Right ventricle myocardium superior (tissue), 1 donor: ENCODE data around the gene CRB3. TPM values are rescaled to one million over a fixed set of nuclear protein-coding genes. Genes with fewer than 3 reads are reported as not detected.
"Not testable (repeated sequence)": the region's sequence is repeated elsewhere in the genome, so short reads cannot be mapped to it uniquely, and the experiment has no call there.

Source experiments
- ATAC-seq: fragments of 200-7000 bp; cut with Tn5 transposase; one replicate; pipeline ENCODE4 v1.9.1; 2020; ENCODE audit warnings: mild to moderate bottlenecking; ENCODE audit not compliant: poor library complexity
- DNase-seq: peaks from one replicate; pipeline ENCODE4 v3.0.0-alpha.2; 2020
- intact Hi-C: fragments of 100-400 bp; cut with DNase I; formaldehyde crosslinking; loops from one replicate; pipeline ENCODE4 v1.11.2; 2022
- microRNA-seq: library from miRNA; unstranded; fragments of <30 nt; microRNA quantifications from one replicate; pipeline ENCODE4 v1.2.0, GENCODE V29; 2020
- total RNA-seq: library from RNA; stranded (reverse); fragmentation: NEBNext Ultra II Directional; extraction: Animal tissue kit (Norgen Biotek cat#: 25700); gene quantifications from one replicate; pipeline ENCODE4 v1.2.1, GENCODE V29; 2021
- donor health status: DM: no; HTN: yes; CAD: no; lungs with severe emphysema.

CRB3 gene
- total RNA-seq, 1 donor from 2014 or later = not detected

- ATAC-seq, DNase-seq, intact Hi-C loops: not testable (repeated sequence)
These were observed 44.1 kb downstream of the CRB3 start for GRCh38 chr19:6508028-6508771.

- intact Hi-C loops = no loop called here
- peak; percentile 71 for ATAC-seq
- peak; percentile 47 for DNase-seq
These were observed 45.3 kb downstream of the CRB3 start for GRCh38 chr19:6509118-6509971.

DNA sequence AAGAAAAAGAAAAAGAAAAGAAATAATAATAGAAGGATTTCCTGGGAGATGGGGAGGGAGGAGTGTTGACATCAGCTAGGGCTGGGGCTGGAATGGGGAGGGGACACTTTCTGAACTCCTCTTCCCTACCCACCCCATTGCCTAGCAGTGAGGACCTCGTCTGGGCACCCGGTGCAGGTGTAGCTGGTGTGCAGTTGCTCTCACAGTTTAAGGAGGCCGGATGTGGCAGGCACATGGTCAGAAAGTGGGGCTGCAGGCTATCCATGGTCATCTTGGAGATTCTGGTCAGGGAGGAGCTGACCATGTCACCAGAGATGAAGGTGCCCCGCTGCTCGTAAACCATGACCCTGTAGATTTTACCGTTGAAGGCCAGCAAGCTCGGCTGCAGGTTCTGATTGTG is 46.5 kb downstream of the CRB3 start:
- intact Hi-C loops = no loop called here
- ATAC-seq = no peak
- DNase-seq = no peak

- intact Hi-C loops = no loop called here
- ATAC-seq (no peak), DNase-seq (no peak)
These were observed 50.0 kb downstream of the CRB3 start for GRCh38 chr19:6514089-6514488.

- DNase-seq = no peak
- intact Hi-C loops = loop anchor here (5.0 kb wide), 1 partner anchor 117 kb away; no protein-coding TSS in a partner anchor
- no peak for ATAC-seq
These were observed 51.0 kb downstream of the CRB3 start for GRCh38 chr19:6514926-6515544.

GRCh38 chr19:6516018-6516658 is 52.1 kb downstream of the CRB3 start:
- DNase-seq (peak; percentile 96), ATAC-seq (peak; percentile 93)
- intact Hi-C loops = loop anchor here (5.0 kb wide), 1 partner anchor 116 kb away; no protein-coding TSS in a partner anchor

Small RNA genes within 50 kb of the gene (microRNA-seq; reads per million reads assigned to microRNA genes)
- 1.3 reads per million for gene MIR3940

Other genes starting within 250 kb of the CRB3 start
- 37.2 TPM for gene MLLT1, start 184.3 kb upstream of the CRB3 start, total RNA-seq
- not detected for gene ACER1, start 130.7 kb upstream of the CRB3 start, total RNA-seq
- 79.7 TPM for gene CLPP, start 102.7 kb upstream of the CRB3 start, total RNA-seq
- 134 TPM for gene ALKBH7, start 91.5 kb upstream of the CRB3 start, total RNA-seq
- 0.75 TPM for gene PSPN, start 88.3 kb upstream of the CRB3 start, total RNA-seq
- gene GTF2F1, start 71.1 kb upstream of the CRB3 start, total RNA-seq = 30.5 TPM
- gene KHSRP, start 39.5 kb upstream of the CRB3 start, total RNA-seq = 80.8 TPM
- not detected for gene SLC25A41, start 30.5 kb upstream of the CRB3 start, total RNA-seq
- gene SLC25A23, start 4.5 kb upstream of the CRB3 start, total RNA-seq = 87.0 TPM
- gene DENND1C, start 17.5 kb downstream of the CRB3 start, total RNA-seq = 0.35 TPM
- 10.8 TPM for gene TUBB4A, start 38.0 kb downstream of the CRB3 start, total RNA-seq
- 0.51 TPM for gene TNFSF9, start 66.8 kb downstream of the CRB3 start, total RNA-seq
- gene CD70, start 126.9 kb downstream of the CRB3 start, total RNA-seq = not detected
- gene TNFSF14, start 205.9 kb downstream of the CRB3 start, total RNA-seq = 0.40 TPM